SJSA1 (cell line): Measurements from ENCODE around the gene KHDC1L. TPM values are rescaled to one million over a fixed set of nuclear protein-coding genes. Genes with fewer than 3 reads are reported as not detected.
"Not testable (repeated sequence)": the region's sequence is repeated elsewhere in the genome, so short reads cannot be mapped to it uniquely, and the experiment has no call there.

Source experiments
- DNase-seq, 2 experiments: peaks; one replicate each; pipeline ENCODE4 v3.0.0-alpha.2; 2015 to 2020; ENCODE audit warnings: low spot score in 2 of 2, low read depth in 1 of 2
- H3K27ac ChIP-seq: fragments of 250-450 bp; sonication (Bioruptor Pico); 2 replicates; pipeline ENCODE4 v1.5.1; 2020; ENCODE audit warnings: mild to moderate bottlenecking, moderate library complexity
- H3K27me3 ChIP-seq: fragments of 250-450 bp; sonication (Bioruptor Pico); replicated peaks from 2 replicates; pipeline ENCODE4 v1.5.1; 2020; ENCODE audit warnings: mild to moderate bottlenecking, moderate library complexity
- H3K36me3 ChIP-seq: fragments of 250-450 bp; sonication (Bioruptor Pico); 2 replicates; pipeline ENCODE4 v1.5.1; 2020; ENCODE audit warnings: mild to moderate bottlenecking
- H3K4me1 ChIP-seq: fragments of 250-450 bp; sonication (Bioruptor Pico); replicated peaks from 2 replicates; pipeline ENCODE4 v1.6.1; 2021; ENCODE audit warnings: mild to moderate bottlenecking
- H3K4me3 ChIP-seq: fragments of 250-450 bp; sonication (Bioruptor Pico); 2 replicates; pipeline ENCODE4 v1.5.1; 2020; ENCODE audit warnings: mild to moderate bottlenecking
- H3K9me3 ChIP-seq: fragments of 250-450 bp; sonication (Bioruptor Pico); replicated peaks from 2 replicates; pipeline ENCODE4 v1.5.1; 2020; ENCODE audit warnings: mild to moderate bottlenecking
- total RNA-seq: library from RNA; depleted of rRNA; stranded (reverse); fragments of >200 nt; shearing (Covaris generic); gene quantifications from 2 replicates; pipeline ENCODE4 v1.2.3, GENCODE V29; 2014; rRNA removed

The KHDC1L gene
- total RNA-seq, 1 experiment from 2014 or later, result not detected

DNA sequence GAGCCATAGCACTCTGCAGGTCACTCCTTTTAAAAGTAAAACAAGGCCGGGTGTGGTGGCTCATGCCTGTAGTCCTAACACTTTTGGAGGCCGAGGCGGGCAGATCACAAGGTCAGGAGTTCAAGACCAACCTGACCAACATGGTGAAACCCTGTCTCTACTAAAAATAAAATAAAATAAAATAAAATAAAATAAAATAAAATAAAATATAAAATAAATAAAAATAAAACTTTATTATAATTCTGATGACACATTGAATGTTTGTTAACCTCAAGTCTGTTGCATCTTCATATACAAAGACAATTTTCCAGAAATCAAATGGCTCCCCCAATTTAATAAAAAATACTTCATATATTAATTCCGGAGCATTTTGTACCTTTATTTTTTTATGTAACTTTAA lies 32.0 kb downstream of the KHDC1L start:
- not testable (repeated sequence) for H3K4me1 ChIP-seq, H3K9me3 ChIP-seq, H3K27ac ChIP-seq, H3K36me3 ChIP-seq, H3K4me3 ChIP-seq, H3K27me3 ChIP-seq, DNase-seq

DNA sequence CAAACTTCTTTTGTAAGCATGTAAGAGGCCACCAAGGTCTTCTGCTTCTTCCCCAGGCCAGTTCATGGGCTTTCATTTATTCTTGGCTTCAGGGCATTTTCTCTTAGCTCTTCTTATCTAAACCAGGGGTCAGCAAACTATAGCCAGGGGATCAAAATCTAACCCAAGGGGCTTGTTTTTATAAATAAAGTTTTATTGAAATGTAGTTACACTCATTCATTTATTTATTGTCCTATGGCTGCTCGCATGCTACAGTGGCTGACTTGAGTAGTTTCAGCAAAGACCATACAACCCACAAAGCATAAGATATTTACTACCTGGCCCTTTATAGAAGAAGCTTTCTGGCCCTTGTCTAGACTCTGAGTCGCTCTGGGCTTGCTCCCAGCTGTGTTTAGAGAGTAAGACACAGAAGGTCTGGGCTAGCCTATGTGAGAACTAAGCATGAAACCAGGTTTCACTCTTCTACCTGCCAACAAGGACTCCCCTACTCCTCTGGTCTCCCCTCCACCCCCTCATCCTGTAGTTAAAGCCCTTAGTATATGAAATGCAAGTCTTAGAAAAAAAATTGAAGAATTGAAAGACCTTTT lies 43.2 kb downstream of the KHDC1L start:
- DNase-seq, result no peak
- no peaks in the 10 kb centered on the region; the same call in 1 of the 2 replicates for H3K36me3 ChIP-seq
- no peaks in the 10 kb centered on the region; the same call in 1 of the 2 replicates for H3K4me1 ChIP-seq
- H3K4me3 ChIP-seq, result no peak overlapping the region
- H3K27ac ChIP-seq, result no peak overlapping the region
- no peaks in the 10 kb centered on the region for H3K9me3 ChIP-seq
- H3K27me3 ChIP-seq, result 0 out of 2 replicates have a peak, but pooled peaks cover 3% of the 10 kb centered on the region

DNA sequence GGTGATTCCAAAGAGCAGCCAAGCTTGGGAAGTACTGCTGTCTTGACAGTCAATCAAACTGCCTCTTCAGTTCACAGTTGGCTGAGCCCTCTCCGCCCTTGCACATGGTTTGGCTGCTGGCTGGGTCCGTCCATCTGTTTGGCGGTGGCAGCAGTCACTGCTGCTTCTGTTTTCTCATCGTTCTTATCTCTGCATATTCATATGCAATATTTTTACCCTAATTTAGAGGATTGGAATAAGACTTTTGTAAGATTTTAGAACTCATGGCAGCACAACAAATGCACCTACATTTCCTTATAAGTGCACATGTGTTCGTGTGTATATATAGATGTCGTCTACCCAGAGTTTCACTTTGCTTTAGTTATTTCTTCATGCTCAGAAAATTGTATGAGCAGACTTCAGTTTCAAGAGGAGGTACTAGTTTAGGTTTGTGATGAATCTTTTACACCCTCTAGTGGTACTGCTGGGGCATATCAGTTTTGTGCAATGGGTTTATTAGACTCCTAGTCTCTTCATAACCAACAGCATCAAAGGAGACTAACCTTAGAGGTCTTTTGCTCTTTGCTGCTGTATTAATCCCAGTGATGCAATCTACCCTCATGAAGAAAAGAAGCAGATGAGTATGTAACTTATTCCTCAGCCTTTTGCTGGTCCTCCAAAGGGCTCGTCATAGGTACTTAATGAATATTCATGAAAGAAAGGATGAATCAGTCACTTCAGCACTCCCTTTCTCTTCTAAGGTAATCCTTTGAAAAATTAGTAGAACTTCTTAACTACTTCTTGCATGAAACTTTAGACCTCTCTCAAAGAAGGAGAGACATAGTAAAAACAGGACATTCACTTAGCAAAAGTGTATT lies 44.3 kb downstream of the KHDC1L start:
- Histone ChIP-seq H3K4me1 (no peaks in the 10 kb centered on the region; the same call in 1 of the 2 replicates), H3K27me3 (no peaks in the 10 kb centered on the region), H3K27ac (no peak overlapping the region), H3K9me3 (no peaks in the 10 kb centered on the region), H3K4me3 (no peak overlapping the region; the same call in 1 of the 2 replicates), H3K36me3 (no peaks in the 10 kb centered on the region; the same call in 1 of the 2 replicates)
- peak in 1 of 2 experiments; percentile 46 for DNase-seq

DNA sequence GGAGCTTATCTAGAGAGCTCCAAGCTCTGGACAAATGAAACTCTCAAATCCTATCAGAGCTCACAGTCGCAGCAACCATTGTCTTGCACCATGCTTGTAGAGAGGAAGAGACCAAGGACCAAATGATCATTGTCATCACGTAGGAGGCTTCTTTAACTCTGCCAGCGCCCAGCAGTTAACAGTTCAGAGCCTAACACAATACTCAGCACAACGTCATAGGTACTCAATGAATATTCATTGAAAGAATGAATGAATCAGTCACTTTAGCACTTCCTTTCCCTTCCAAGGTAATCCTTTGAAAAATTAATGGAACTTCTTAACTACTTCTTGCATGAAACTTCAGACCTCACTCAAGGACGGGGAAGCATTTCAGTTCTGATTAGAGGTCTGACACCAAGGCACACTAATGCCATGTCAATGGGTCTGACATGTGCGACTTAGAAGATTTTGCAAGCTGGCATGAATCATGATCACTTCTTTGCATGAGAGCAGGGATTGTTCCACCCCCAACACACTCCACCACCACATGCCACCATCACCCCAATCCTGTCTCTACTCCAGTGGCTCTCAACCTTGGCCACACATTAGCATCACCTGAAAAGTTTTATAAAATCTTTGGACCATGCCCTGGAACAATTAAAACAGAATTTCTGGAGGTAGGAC lies 45.1 kb downstream of the KHDC1L start:
- no peaks in the 10 kb centered on the region; the same call in 1 of the 2 replicates for H3K36me3 ChIP-seq
- no peak overlapping the region for H3K4me3 ChIP-seq
- no peak for DNase-seq
- no peaks in the 10 kb centered on the region; the same call in 1 of the 2 replicates for H3K4me1 ChIP-seq
- no peaks in the 10 kb centered on the region for H3K27me3 ChIP-seq
- no peak overlapping the region for H3K27ac ChIP-seq
- no peaks in the 10 kb centered on the region for H3K9me3 ChIP-seq

DNA sequence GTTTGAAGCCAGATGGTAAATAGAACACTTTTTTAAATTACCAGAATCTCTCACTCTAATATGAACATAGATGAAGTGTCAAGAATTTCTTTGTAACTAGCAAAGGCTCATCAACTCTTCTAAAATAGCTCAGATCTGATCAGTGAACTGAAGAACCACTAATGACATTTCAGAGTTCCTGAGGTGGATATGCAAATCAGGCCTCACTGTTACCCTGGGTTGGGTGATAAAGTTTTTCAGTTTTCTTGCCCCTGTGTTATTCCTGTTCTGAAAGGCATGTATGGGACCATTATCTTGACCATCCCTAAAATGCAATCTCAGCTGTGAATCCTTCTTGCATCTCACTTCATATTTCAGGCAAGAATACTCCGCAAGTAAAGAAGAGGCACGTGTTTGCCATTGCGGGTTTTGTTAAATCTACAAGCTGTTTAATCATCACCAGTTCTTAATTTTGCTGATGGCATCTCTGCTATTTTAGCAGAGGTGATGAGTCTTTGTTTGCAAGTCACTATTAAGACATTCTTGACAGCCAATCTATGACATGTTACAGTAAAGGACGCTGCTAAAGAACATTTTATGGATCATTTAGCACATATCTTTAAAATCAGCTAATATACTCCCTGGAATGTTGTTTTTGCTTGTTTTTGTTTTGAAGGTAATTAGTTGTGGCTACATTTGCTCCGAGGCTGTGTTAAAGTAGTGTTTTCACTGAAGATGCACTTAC lies 47.9 kb downstream of the KHDC1L start:
- no peak overlapping the region for H3K4me3 ChIP-seq
- no peaks in the 10 kb centered on the region; the same call in 1 of the 2 replicates for H3K36me3 ChIP-seq
- H3K27ac ChIP-seq, result no peak overlapping the region
- no peaks in the 10 kb centered on the region for H3K27me3 ChIP-seq
- no peaks in the 10 kb centered on the region for H3K9me3 ChIP-seq
- no peak for DNase-seq
- no peaks in the 10 kb centered on the region; the same call in 1 of the 2 replicates for H3K4me1 ChIP-seq

DNA sequence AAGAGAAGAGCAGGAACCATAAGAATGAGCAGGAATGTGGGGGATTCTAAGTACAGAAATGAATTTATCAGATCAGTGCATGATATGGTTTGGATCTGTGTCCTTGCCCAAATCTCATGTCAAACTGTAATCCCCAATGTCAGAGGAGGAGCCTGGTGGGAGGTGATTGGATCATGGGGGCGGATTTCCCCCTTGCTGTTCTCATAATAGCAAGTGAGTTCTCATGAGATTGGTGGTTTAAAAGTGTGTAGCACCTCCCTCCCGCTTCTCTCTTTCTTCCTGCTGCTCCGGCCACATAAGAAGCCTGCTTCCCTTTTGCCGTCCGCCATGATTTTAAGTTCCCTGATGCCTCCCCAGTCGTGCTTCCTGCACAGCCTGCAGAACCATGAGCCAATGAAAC lies 49.2 kb downstream of the KHDC1L start:
- Histone ChIP-seq H3K27ac (no peak overlapping the region), H3K36me3 (no peaks in the 10 kb centered on the region; the same call in 1 of the 2 replicates), H3K4me1 (no peaks in the 10 kb centered on the region; the same call in 1 of the 2 replicates), H3K4me3 (no peak overlapping the region), H3K27me3 (no peaks in the 10 kb centered on the region), H3K9me3 (no peaks in the 10 kb centered on the region)
- no peak for DNase-seq

DNA sequence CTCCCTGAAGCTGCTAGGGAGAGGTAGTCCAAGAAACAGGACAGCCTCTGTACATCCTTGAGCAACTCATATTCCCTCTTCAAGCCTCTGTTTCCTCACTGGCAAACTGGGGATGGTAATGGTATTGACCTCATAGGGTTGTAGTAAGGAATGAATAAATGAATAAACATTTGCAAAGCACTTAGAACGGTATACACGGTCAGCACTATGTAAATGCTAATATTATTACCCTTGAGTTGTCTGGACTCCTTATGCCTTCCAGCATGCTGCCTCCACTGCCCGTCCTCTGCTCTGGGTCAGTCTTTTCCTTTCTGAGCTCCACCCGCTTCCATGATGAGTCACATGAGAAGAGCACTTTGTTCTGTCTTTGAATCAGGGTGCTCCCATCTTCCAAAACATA lies 50.6 kb downstream of the KHDC1L start:
- no peaks in the 10 kb centered on the region for H3K4me1 ChIP-seq
- no peak overlapping the region for H3K27ac ChIP-seq
- no peaks in the 10 kb centered on the region for H3K9me3 ChIP-seq
- H3K27me3 ChIP-seq, result no peaks in the 10 kb centered on the region
- no peak overlapping the region for H3K4me3 ChIP-seq
- no peaks in the 10 kb centered on the region for H3K36me3 ChIP-seq
- DNase-seq, result no peak

Other genes with a start within 250 kb of the KHDC1L start
- gene KHDC1, start 37.7 kb upstream of the KHDC1L start, total RNA-seq, result 0.66 and 2.2 TPM in 2 replicates
- gene DPPA5, start 128.8 kb upstream of the KHDC1L start, total RNA-seq, result not detected in 2 replicates
- not detected in 2 replicates for gene KHDC3L, start 137.2 kb upstream of the KHDC1L start, total RNA-seq
- not detected in 2 replicates for gene OOEP, start 144.4 kb upstream of the KHDC1L start, total RNA-seq
- gene DDX43, start 169.3 kb upstream of the KHDC1L start, total RNA-seq, result not detected in 2 replicates
- 0.05 TPM in 1 of 2 replicates, not detected in the other for gene CGAS, start 226.8 kb upstream of the KHDC1L start, total RNA-seq
- gene MTO1, start 236.2 kb upstream of the KHDC1L start, total RNA-seq, result 30.7 and 44.7 TPM in 2 replicates